Measurements from ENCODE around the gene GLIS1. TPM values are rescaled to one million over a fixed set of nuclear protein-coding genes. Genes with fewer than 3 reads are reported as not detected.

Gene GLIS1
- total RNA-seq, 1 experiment from 2014 or later = 0.24 TPM

GRCh38 chr1:53625049-53625448 lies 113.9 kb downstream of the GLIS1 start:
- ATAC-seq (no peak), DNase-seq (ENCODE audit: low spot score) (no peak)
- CTCF ChIA-PET = interaction anchor here (1.4 to 2.0 kb wide), 3 partner anchors 19 to 139 kb away, joined by 4 to 7 read pairs (median 7); no protein-coding TSS in a partner anchor
- POLR2A ChIA-PET = interaction anchor here (0.5 kb wide), 1 partner anchor 383 kb away, joined by 3 read pairs; no protein-coding TSS in a partner anchor
- no peaks in the 10 kb centered on the region for H3K4me1 Mint-ChIP-seq
- no peak for TF ChIP-seq FOXK1 (CRISPR knock-in tag; IDR thresholded peaks at IDR 0.05)
- TF ChIP-seq ETV6 (CRISPR knock-in tag; IDR thresholded peaks at IDR 0.05) = no peak
- no peak for TF ChIP-seq CREM (CRISPR knock-in tag; IDR thresholded peaks at IDR 0.05)
- TF ChIP-seq ZNF671 (CRISPR knock-in tag; IDR thresholded peaks at IDR 0.05) = no peak
- TF ChIP-seq E2F5 (CRISPR knock-in tag; IDR thresholded peaks at IDR 0.05) = no peak
- no peak for TF ChIP-seq AFF4 (CRISPR knock-in tag; IDR thresholded peaks at IDR 0.05; ENCODE audit: borderline replicate concordance)
- TF ChIP-seq ZNF121 (CRISPR knock-in tag; IDR thresholded peaks at IDR 0.05) = no peak
- no peak for TF ChIP-seq SMAD4 (CRISPR knock-in tag; IDR thresholded peaks at IDR 0.05)
- no peak for TF ChIP-seq USF2 (CRISPR knock-in tag; IDR thresholded peaks at IDR 0.05)
- TF ChIP-seq TEAD4 (CRISPR knock-in tag; IDR thresholded peaks at IDR 0.05) = no peak
- no peak for TF ChIP-seq RORB (CRISPR knock-in tag; IDR thresholded peaks at IDR 0.05)
- no peak for TF ChIP-seq ATF6 (CRISPR knock-in tag; IDR thresholded peaks at IDR 0.05)
- H3K36me3 Mint-ChIP-seq = no peaks in the 10 kb centered on the region
- no peak overlapping the region for H3K27ac Mint-ChIP-seq
- H3K27me3 Mint-ChIP-seq (ENCODE audit: low read depth) = no peaks in the 10 kb centered on the region
- H3K4me3 Mint-ChIP-seq = no peak overlapping the region
- no peaks in the 10 kb centered on the region for H3K9me3 Mint-ChIP-seq

- H3K4me1 Mint-ChIP-seq = no peaks in the 10 kb centered on the region
- H3K27ac Mint-ChIP-seq = no peak overlapping the region
- no peak for DNase-seq (ENCODE audit: low spot score)
These were observed 116.4 kb downstream of the GLIS1 start for GRCh38 chr1:53622531-53622930.

GRCh38 chr1:53621144-53621543 lies 117.8 kb downstream of the GLIS1 start:
- no peak for ATAC-seq
- Mint-ChIP-seq H3K27me3 (ENCODE audit: low read depth) (no peaks in the 10 kb centered on the region), H3K9me3 (no peaks in the 10 kb centered on the region), H3K36me3 (no peaks in the 10 kb centered on the region), H3K27ac (no peak overlapping the region), H3K4me3 (no peak overlapping the region), H3K4me1 (no peaks in the 10 kb centered on the region)
- ChIA-PET POLR2A (no interaction called here), CTCF (interaction anchor here (1.2 to 2.3 kb wide), 3 partner anchors 61 to 101 kb away, joined by 3 to 9 read pairs (median 4); no protein-coding TSS in a partner anchor)
- DNase-seq (ENCODE audit: low spot score) = no peak
- TF ChIP-seq ZNF138 (CRISPR knock-in tag; conservative IDR thresholded peaks at IDR 0.05) (no peak), KAT7 (CRISPR knock-in tag; IDR thresholded peaks at IDR 0.05; ENCODE audit: borderline replicate concordance) (no peak), ZSCAN18 (CRISPR knock-in tag; IDR thresholded peaks at IDR 0.05) (no peak), OVOL2 (CRISPR knock-in tag; IDR thresholded peaks at IDR 0.05; ENCODE audit: borderline replicate concordance) (no peak), ETV6 (CRISPR knock-in tag; IDR thresholded peaks at IDR 0.05) (no peak), IRF1 (CRISPR knock-in tag; IDR thresholded peaks at IDR 0.05) (no peak), NR2C2 (CRISPR knock-in tag; IDR thresholded peaks at IDR 0.05) (no peak), MYBL2 (CRISPR knock-in tag; IDR thresholded peaks at IDR 0.05) (no peak), GRHL2 (CRISPR knock-in tag; IDR thresholded peaks at IDR 0.05; ENCODE audit: insufficient replicate concordance, severe bottlenecking) (no peak)

More at GRCh38 chr1:53622531-53622930, 116.4 kb downstream of the GLIS1 start:
- ATAC-seq = peak; percentile 36; the same call in 1 of the 2 replicates
- H3K4me3 Mint-ChIP-seq = no peak overlapping the region
- H3K9me3 Mint-ChIP-seq = no peaks in the 10 kb centered on the region
- TF ChIP-seq GTF2I (CRISPR knock-in tag; conservative IDR thresholded peaks at IDR 0.05) = no peak
- TF ChIP-seq TCF7 (CRISPR knock-in tag; IDR thresholded peaks at IDR 0.05; ENCODE audit: low read depth) = no peak
- no peak for TF ChIP-seq ATF1 (CRISPR knock-in tag; IDR thresholded peaks at IDR 0.05)
- TF ChIP-seq NFE2L1 (CRISPR knock-in tag; IDR thresholded peaks at IDR 0.05) = no peak
- no peak for TF ChIP-seq MAX (CRISPR knock-in tag; IDR thresholded peaks at IDR 0.05)
- H3K27me3 Mint-ChIP-seq (ENCODE audit: low read depth) = no peaks in the 10 kb centered on the region
- POLR2A ChIA-PET = no interaction called here
- H3K36me3 Mint-ChIP-seq = no peaks in the 10 kb centered on the region
- CTCF ChIA-PET = no interaction called here
